Fibroblast of lung (primary cell): Measurements from ENCODE around the gene BCL2L12.

ENCODE experiments used
- EZH2 ChIP-seq: IDR thresholded peaks from 2 replicates; pipeline ENCODE4 v1.5.1; 2012; ENCODE audit warnings: low read length, control low read depth, mild to moderate bottlenecking; ENCODE audit errors: missing control alignments
- TF ChIP-seq, protein P1 (sequence below), 2 donors: IDR thresholded peaks in 1 of 2; conservative IDR thresholded peaks in 1 of 2; 1 replicate in 1 of 2; 2 replicates in 1 of 2; pipeline ENCODE4 v1.5.1; 2011 to 2012; ENCODE audit warnings: low read length in 2 of 2, control low read depth in 1 of 2, inconsistent platforms in 1 of 2, low read depth in 1 of 2, mild to moderate bottlenecking in 1 of 2

DNA sequence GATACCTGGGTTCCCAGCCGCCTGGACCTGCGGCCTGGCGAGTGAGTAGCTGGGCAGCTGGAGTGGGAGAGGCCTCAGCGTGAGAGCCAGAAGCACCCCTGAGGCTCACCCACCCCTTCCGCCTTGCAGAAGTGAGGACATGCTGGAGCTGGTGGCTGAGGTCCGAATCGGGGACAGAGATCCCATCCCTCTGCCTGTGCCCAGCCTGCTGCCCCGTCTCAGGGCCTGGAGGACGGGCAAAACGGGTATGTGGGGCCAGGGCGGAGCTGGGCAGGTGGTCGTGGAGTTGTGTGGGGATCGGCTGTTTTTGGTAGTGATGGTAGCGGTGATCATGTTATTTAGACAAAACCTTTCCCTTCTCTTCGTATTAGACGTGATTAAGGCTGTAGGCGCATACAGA is 19.1 kb upstream of the BCL2L12 start:
- TF ChIP-seq, protein P1, sequence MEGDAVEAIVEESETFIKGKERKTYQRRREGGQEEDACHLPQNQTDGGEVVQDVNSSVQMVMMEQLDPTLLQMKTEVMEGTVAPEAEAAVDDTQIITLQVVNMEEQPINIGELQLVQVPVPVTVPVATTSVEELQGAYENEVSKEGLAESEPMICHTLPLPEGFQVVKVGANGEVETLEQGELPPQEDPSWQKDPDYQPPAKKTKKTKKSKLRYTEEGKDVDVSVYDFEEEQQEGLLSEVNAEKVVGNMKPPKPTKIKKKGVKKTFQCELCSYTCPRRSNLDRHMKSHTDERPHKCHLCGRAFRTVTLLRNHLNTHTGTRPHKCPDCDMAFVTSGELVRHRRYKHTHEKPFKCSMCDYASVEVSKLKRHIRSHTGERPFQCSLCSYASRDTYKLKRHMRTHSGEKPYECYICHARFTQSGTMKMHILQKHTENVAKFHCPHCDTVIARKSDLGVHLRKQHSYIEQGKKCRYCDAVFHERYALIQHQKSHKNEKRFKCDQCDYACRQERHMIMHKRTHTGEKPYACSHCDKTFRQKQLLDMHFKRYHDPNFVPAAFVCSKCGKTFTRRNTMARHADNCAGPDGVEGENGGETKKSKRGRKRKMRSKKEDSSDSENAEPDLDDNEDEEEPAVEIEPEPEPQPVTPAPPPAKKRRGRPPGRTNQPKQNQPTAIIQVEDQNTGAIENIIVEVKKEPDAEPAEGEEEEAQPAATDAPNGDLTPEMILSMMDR (conservative IDR thresholded peaks at IDR 0.05 in 1 of 2, IDR thresholded peaks at IDR 0.05 in 1 of 2; ENCODE audit: low read depth in 1 of 2, low read length in 2 of 2) = no peak
- TF ChIP-seq EZH2 = no peak
